Loucy (cell line): Measurements from ENCODE around the gene CDKL1.
"Not testable (repeated sequence)": the region's sequence is repeated elsewhere in the genome, so short reads cannot be mapped to it uniquely, and the experiment has no call there.

Source experiments
- H2AFZ ChIP-seq: fragments of 200-600 bp; sonication (generic); 2 replicates; pipeline ENCODE4 v1.6.0; 2016; ENCODE audit warnings: antibody characterized with exemption, mild to moderate bottlenecking, low read length, moderate library complexity
- H3F3A ChIP-seq: fragments of 200-600 bp; 2 replicates; pipeline ENCODE4 v1.6.0; 2016; ENCODE audit warnings: antibody characterized with exemption, low read depth, mild to moderate bottlenecking
- H3K27me3 ChIP-seq: fragments of 200-600 bp; sonication (generic); 2 replicates; pipeline ENCODE4 v1.6.1; 2014; ENCODE audit warnings: low read length, mild to moderate bottlenecking; ENCODE audit not compliant: insufficient read depth, poor library complexity, severe bottlenecking
- H3K36me3 ChIP-seq: fragments of 200-600 bp; sonication (generic); 2 replicates; pipeline ENCODE4 v1.6.1; 2016; ENCODE audit warnings: low read length; ENCODE audit not compliant: insufficient read depth
- H3K4me1 ChIP-seq: fragments of 200-600 bp; sonication (generic); 2 replicates; pipeline ENCODE4 v1.5.1; 2014; ENCODE audit warnings: low read length, mild to moderate bottlenecking; ENCODE audit not compliant: insufficient read depth, poor library complexity, severe bottlenecking
- H3K4me2 ChIP-seq: fragments of 200-600 bp; sonication (generic); 2 replicates; pipeline ENCODE4 v1.6.0; 2014; ENCODE audit warnings: antibody characterized with exemption, low read length, low read depth, mild to moderate bottlenecking; ENCODE audit not compliant: poor library complexity, severe bottlenecking
- H3K4me3 ChIP-seq: fragments of 200-600 bp; sonication (generic); 2 replicates; pipeline ENCODE4 v1.5.1; 2014; ENCODE audit warnings: low read length, mild to moderate bottlenecking, mixed read lengths; ENCODE audit not compliant: poor library complexity, severe bottlenecking
- H3K79me2 ChIP-seq: fragments of 200-600 bp; sonication (generic); 2 replicates; pipeline ENCODE4 v1.6.1; 2014; ENCODE audit warnings: low read length; ENCODE audit not compliant: insufficient read depth
- H3K9ac ChIP-seq: fragments of 200-600 bp; sonication (generic); 2 replicates; pipeline ENCODE4 v1.6.0; 2014; ENCODE audit warnings: mild to moderate bottlenecking, low read depth, low read length, moderate library complexity; ENCODE audit not compliant: poor library complexity, severe bottlenecking
- H3K9me2 ChIP-seq: fragments of 200-600 bp; sonication (generic); replicated peaks from 2 replicates; pipeline ENCODE4 v1.6.1; 2016; ENCODE audit warnings: low read depth, low read length, mixed read lengths
- H3K9me3 ChIP-seq: fragments of 200-600 bp; sonication (generic); 2 replicates; pipeline ENCODE4 v1.6.1; 2014; ENCODE audit warnings: mild to moderate bottlenecking, antibody characterized with exemption, low read length, low read depth; ENCODE audit not compliant: insufficient read depth
- H4K20me1 ChIP-seq: fragments of 200-600 bp; sonication (generic); 2 replicates; pipeline ENCODE4 v1.6.0; 2014; ENCODE audit warnings: antibody characterized with exemption, low read length, mild to moderate bottlenecking; ENCODE audit not compliant: insufficient read depth, poor library complexity, severe bottlenecking
- EZH2phosphoT487 ChIP-seq: fragments of 200-600 bp; IDR thresholded peaks from 2 replicates; pipeline ENCODE4 v1.6.1; 2018; ENCODE audit warnings: antibody characterized with exemption, mild to moderate bottlenecking, moderate library complexity, borderline replicate concordance
- TF ChIP-seq, protein P1 (sequence below): fragments of 200-600 bp; sonication (generic); conservative IDR thresholded peaks from 2 replicates; pipeline ENCODE4 v1.5.1; 2014; ENCODE audit warnings: mild to moderate bottlenecking, antibody characterized with exemption, low read length

CDKL1 gene

GRCh38 chr14:50357753-50358395 lies 38.8 kb downstream of the CDKL1 start:
- H3K36me3 ChIP-seq = no peaks in the 10 kb centered on the region
- TF ChIP-seq, protein P1, sequence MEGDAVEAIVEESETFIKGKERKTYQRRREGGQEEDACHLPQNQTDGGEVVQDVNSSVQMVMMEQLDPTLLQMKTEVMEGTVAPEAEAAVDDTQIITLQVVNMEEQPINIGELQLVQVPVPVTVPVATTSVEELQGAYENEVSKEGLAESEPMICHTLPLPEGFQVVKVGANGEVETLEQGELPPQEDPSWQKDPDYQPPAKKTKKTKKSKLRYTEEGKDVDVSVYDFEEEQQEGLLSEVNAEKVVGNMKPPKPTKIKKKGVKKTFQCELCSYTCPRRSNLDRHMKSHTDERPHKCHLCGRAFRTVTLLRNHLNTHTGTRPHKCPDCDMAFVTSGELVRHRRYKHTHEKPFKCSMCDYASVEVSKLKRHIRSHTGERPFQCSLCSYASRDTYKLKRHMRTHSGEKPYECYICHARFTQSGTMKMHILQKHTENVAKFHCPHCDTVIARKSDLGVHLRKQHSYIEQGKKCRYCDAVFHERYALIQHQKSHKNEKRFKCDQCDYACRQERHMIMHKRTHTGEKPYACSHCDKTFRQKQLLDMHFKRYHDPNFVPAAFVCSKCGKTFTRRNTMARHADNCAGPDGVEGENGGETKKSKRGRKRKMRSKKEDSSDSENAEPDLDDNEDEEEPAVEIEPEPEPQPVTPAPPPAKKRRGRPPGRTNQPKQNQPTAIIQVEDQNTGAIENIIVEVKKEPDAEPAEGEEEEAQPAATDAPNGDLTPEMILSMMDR = no peak
- no peak for TF ChIP-seq EZH2phosphoT487
- H3K27me3 ChIP-seq = no peaks in the 10 kb centered on the region
- H3F3A ChIP-seq = peaks cover 1% of the 10 kb centered on the region; the same call in 1 of the 2 replicates
- H3K4me2 ChIP-seq = no peak overlapping the region
- H3K79me2 ChIP-seq = no peaks in the 10 kb centered on the region
- H3K9me2 ChIP-seq = no peaks in the 10 kb centered on the region
- H4K20me1 ChIP-seq = no peaks in the 10 kb centered on the region
- H3K4me3 ChIP-seq = no peak overlapping the region
- no peak overlapping the region for H2AFZ ChIP-seq
- H3K9me3 ChIP-seq = no peaks in the 10 kb centered on the region
- peaks cover 10% of the 10 kb centered on the region for H3K4me1 ChIP-seq
- H3K9ac ChIP-seq = no peak overlapping the region

GRCh38 chr14:50357124-50357523 lies 39.6 kb downstream of the CDKL1 start:
- Histone ChIP-seq H2AFZ (no peak overlapping the region), H3K9me2 (no peaks in the 10 kb centered on the region), H3K9me3 (no peaks in the 10 kb centered on the region), H4K20me1 (no peaks in the 10 kb centered on the region), H3K4me1 (peaks cover 10% of the 10 kb centered on the region), H3K79me2 (no peaks in the 10 kb centered on the region), H3K27me3 (no peaks in the 10 kb centered on the region), H3K36me3 (no peaks in the 10 kb centered on the region), H3K9ac (no peak overlapping the region), H3K4me3 (no peak overlapping the region), H3K4me2 (no peak overlapping the region), H3F3A (no peaks in the 10 kb centered on the region)
- TF ChIP-seq EZH2phosphoT487 = no peak
- TF ChIP-seq, protein P1 = no peak

DNA sequence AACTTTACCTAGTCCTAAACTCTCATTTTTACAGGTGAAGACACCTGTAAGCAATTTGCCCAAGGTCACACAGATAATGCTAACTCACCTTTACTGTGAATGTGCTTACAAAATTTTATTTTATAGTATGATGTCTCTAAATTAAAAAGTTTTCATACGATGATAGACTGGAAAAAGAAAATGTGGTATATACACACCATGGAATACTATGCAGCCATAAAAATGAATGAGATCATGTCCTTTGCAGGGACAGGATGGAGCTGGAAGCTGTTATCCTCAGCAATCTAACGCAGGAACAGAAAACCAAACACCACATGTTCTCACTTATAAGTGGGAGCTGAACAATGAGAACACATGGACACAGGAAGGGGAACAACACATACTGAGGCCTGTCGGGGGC lies 40.4 kb downstream of the CDKL1 start:
- H3K9me3 ChIP-seq, H3K36me3 ChIP-seq, H2AFZ ChIP-seq, H3K4me2 ChIP-seq, H3K4me3 ChIP-seq, H3K9ac ChIP-seq, H3K9me2 ChIP-seq, H3K27me3 ChIP-seq, H3K79me2 ChIP-seq, H4K20me1 ChIP-seq, H3F3A ChIP-seq, H3K4me1 ChIP-seq: not testable (repeated sequence)

GRCh38 chr14:50355692-50356091 lies 41.0 kb downstream of the CDKL1 start:
- Histone ChIP-seq H3K9me3 (no peaks in the 10 kb centered on the region), H3K79me2 (no peaks in the 10 kb centered on the region)

More at GRCh38 chr14:50355692-50356091, 41.0 kb downstream of the CDKL1 start:
- Histone ChIP-seq H3K4me1 (peaks cover 10% of the 10 kb centered on the region), H3K36me3 (no peaks in the 10 kb centered on the region), H3K4me3 (no peak overlapping the region), H3F3A (no peaks in the 10 kb centered on the region), H3K9me2 (no peaks in the 10 kb centered on the region), H3K27me3 (no peaks in the 10 kb centered on the region), H4K20me1 (no peaks in the 10 kb centered on the region), H3K4me2 (no peak overlapping the region), H2AFZ (no peak overlapping the region), H3K9ac (no peak overlapping the region)
- TF ChIP-seq, protein P1 = no peak
- TF ChIP-seq EZH2phosphoT487 = no peak
